Cortex of kidney (tissue), 1 donor: Measurements from ENCODE around the gene PLAU.

Source experiments
- DNase-seq: peaks from one replicate; lab custom pipeline; 2025; lab: John Stamatoyannopoulos, UW

Gene PLAU

GRCh38 chr10:73910764-73911552, at the start of gene PLAU:
Gene PLAU, plus strand, starts transcription at chr10:73911132. Its CDS starts 424 bp downstream, at chr10:73911556.
- no peak for DNase-seq

GRCh38 chr10:73862011-73862410, 48.9 kb upstream of the PLAU start:
- DNase-seq: no peak

- DNase-seq: no peak
Observed at GRCh38 chr10:73863039-73863817, 47.7 kb upstream of the PLAU start.

GRCh38 chr10:73864229-73864628, 46.7 kb upstream of the PLAU start:
- no peak for DNase-seq

GRCh38 chr10:73865107-73865458, 45.8 kb upstream of the PLAU start:
- no peak for DNase-seq

GRCh38 chr10:73865459-73866442, 45.2 kb upstream of the PLAU start:
- no peak for DNase-seq

GRCh38 chr10:73866621-73867020, 44.3 kb upstream of the PLAU start:
- DNase-seq: no peak

GRCh38 chr10:73867126-73867807, 43.7 kb upstream of the PLAU start:
- DNase-seq: no peak

GRCh38 chr10:73867871-73868631, 42.9 kb upstream of the PLAU start:
- DNase-seq: no peak

GRCh38 chr10:73868655-73869195, 42.2 kb upstream of the PLAU start:
- DNase-seq: no peak

GRCh38 chr10:73871295-73872189, 39.4 kb upstream of the PLAU start:
- no peak for DNase-seq

GRCh38 chr10:73872190-73872710, 38.7 kb upstream of the PLAU start:
- no peak for DNase-seq

- no peak for DNase-seq
Observed at GRCh38 chr10:73873142-73873837, 37.6 kb upstream of the PLAU start.

GRCh38 chr10:73873838-73874215, 37.1 kb upstream of the PLAU start:
- DNase-seq: no peak

GRCh38 chr10:73874267-73875138, 36.4 kb upstream of the PLAU start, which contains the start of gene CAMK2G:
Gene CAMK2G, minus strand, starts transcription at chr10:73874555. Its CDS starts 94 bp downstream, at chr10:73874461.
- peak; percentile 89 for DNase-seq

GRCh38 chr10:73875139-73875475, 35.8 kb upstream of the PLAU start:
- DNase-seq: no peak

GRCh38 chr10:73876157-73876556, 34.8 kb upstream of the PLAU start:
- DNase-seq: no peak

- DNase-seq: no peak
Observed at GRCh38 chr10:73876566-73876965, 34.4 kb upstream of the PLAU start.
